Skeletal muscle satellite cell (primary cell): ENCODE data around the gene NEDD9.

Source experiments
- H3K27me3 ChIP-seq: 2 replicates; pipeline ENCODE4 v1.7.0; 2013; ENCODE audit warnings: low read length; ENCODE audit not compliant: control insufficient read depth, insufficient read depth
- H3K36me3 ChIP-seq: 2 replicates; pipeline ENCODE4 v1.7.0; 2013; ENCODE audit warnings: mild to moderate bottlenecking, control low read depth, low read length; ENCODE audit not compliant: insufficient read depth
- H3K4me1 ChIP-seq: 2 replicates; pipeline ENCODE4 v1.7.0; 2013; ENCODE audit warnings: low read length; ENCODE audit not compliant: control insufficient read depth, insufficient read depth
- H3K4me2 ChIP-seq: 2 replicates; pipeline ENCODE4 v1.7.0; 2013; ENCODE audit warnings: mild to moderate bottlenecking, low read length
- H3K4me3 ChIP-seq: 2 replicates; pipeline ENCODE4 v1.7.0; 2013; ENCODE audit warnings: low read length
- H3K9ac ChIP-seq: 2 replicates; pipeline ENCODE4 v1.7.0; 2013; ENCODE audit warnings: mild to moderate bottlenecking, low read depth, low read length, moderate library complexity
- H3K9me3 ChIP-seq: replicated peaks from 2 replicates; pipeline ENCODE4 v1.7.0; 2013; ENCODE audit warnings: mild to moderate bottlenecking, control low read depth, low read length

The NEDD9 gene

GRCh38 chr6:11272491-11273192 lies 40.2 kb upstream of the NEDD9 start:
- H3K9ac ChIP-seq, result no peak overlapping the region
- no peak overlapping the region for H3K4me2 ChIP-seq
- no peaks in the 10 kb centered on the region for H3K36me3 ChIP-seq
- H3K4me3 ChIP-seq, result no peak overlapping the region
- no peaks in the 10 kb centered on the region for H3K9me3 ChIP-seq
- peaks cover 16% of the 10 kb centered on the region for H3K4me1 ChIP-seq
- H3K27me3 ChIP-seq, result no peaks in the 10 kb centered on the region

GRCh38 chr6:11271228-11272020 lies 39.0 kb upstream of the NEDD9 start:
- H3K9me3 ChIP-seq, result no peaks in the 10 kb centered on the region
- H3K36me3 ChIP-seq, result no peaks in the 10 kb centered on the region
- H3K9ac ChIP-seq, result no peak overlapping the region
- no peak overlapping the region for H3K4me3 ChIP-seq
- no peak overlapping the region for H3K4me2 ChIP-seq
- H3K27me3 ChIP-seq, result no peaks in the 10 kb centered on the region
- peaks cover 5% of the 10 kb centered on the region for H3K4me1 ChIP-seq

DNA sequence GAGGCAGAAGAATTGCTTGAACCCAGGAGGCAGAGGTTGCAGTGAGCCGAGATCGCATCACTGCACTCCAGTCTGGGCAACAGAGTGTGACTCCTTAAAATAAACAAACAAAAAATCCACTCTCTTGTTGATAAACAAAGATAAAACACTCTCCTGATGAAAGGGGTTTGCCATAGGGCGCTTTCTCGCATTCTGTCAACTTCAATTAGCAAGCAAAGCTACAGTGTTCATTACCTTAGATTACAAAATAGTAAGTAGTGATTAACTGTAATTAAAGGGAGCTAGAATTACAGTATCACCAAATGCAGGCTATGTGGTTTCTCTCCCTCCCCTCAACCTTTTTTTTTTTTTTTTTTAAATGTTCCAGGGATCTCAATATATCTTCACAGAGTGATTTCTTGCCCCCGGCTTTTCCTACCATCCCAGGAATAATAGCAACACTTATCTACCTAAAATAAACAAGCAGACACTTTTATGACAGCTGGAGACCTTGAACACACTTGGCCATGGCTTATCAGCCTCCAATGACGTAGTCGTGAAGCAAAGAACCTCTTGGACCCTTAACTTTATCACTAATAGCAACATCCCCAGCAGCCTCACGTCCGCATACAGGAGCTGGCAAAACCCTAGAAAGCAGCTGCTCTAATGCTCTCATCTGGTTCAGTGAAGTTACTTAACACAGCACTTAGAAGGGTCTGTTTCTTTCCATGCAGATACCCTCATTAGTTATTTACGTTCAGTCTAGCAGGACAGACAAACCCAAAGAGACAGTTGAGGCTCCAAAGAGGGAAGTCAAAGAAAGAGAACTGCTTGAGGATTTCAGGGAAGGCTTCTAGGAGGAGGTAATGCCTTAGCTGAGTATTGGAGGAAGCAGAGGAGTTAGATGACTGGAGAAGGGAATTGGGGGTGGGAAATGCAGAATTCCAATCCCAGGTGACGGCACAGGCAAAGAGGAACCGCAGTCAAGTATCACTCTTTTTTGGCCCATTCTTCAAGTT lies 37.9 kb upstream of the NEDD9 start:
- no peak overlapping the region for H3K4me3 ChIP-seq

GRCh38 chr6:11268978-11269377 lies 36.5 kb upstream of the NEDD9 start:
- H3K4me2 ChIP-seq, result no peak overlapping the region
- no peaks in the 10 kb centered on the region for H3K9me3 ChIP-seq
- H3K9ac ChIP-seq, result no peak overlapping the region

More for the DNA sequence above, 37.9 kb upstream of the NEDD9 start:
- Histone ChIP-seq H3K9ac (no peak overlapping the region), H3K27me3 (no peaks in the 10 kb centered on the region), H3K4me1 (peaks cover 5% of the 10 kb centered on the region), H3K4me2 (no peak overlapping the region), H3K9me3 (no peaks in the 10 kb centered on the region), H3K36me3 (no peaks in the 10 kb centered on the region)

DNA sequence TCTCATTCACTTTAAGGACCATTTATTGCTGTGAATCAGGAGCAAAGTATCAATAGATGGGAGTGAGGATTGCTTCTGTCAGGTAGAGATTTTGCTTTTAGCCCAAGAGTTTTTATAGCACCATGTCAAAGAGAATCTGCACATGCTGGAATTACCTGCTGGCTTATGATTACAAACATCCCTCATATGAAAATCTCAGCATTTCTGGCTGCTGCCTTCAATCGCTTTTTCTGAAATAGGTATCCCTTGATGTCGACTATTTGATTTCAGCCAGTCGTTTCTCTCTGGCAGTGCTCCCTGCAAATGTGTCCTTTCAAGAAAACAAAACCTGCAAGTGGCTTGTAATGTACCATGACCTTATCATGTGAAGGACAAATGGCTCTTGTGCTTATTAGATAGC lies 34.5 kb upstream of the NEDD9 start:
- Histone ChIP-seq H3K4me2 (no peak overlapping the region), H3K9me3 (no peaks in the 10 kb centered on the region), H3K36me3 (no peaks in the 10 kb centered on the region), H3K9ac (no peak overlapping the region), H3K4me1 (peaks cover 5% of the 10 kb centered on the region), H3K27me3 (no peaks in the 10 kb centered on the region), H3K4me3 (no peak overlapping the region)

More at GRCh38 chr6:11268978-11269377, 36.5 kb upstream of the NEDD9 start:
- Histone ChIP-seq H3K36me3 (no peaks in the 10 kb centered on the region), H3K27me3 (no peaks in the 10 kb centered on the region), H3K4me1 (peaks cover 5% of the 10 kb centered on the region), H3K4me3 (no peak overlapping the region)

DNA sequence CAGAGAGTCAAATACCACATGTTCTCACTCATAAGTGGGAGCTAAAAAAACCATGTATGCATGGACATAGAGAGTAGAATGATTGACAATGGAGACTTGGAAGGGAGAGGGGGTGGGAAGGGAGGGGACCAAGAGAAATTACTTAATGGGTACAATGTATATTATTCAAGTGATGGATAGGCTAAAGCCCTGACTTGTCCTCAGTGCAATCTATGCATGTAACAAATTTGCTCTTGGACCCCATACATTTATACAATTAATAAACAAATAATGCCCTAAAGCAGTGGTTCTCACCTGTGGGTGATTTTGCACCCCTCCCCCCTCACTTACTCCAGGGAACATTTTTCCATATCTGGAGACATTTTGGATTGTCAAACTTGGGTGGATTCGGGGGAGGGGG lies 33.5 kb upstream of the NEDD9 start:
- no peak overlapping the region for H3K9ac ChIP-seq
- peaks cover 5% of the 10 kb centered on the region for H3K4me1 ChIP-seq
- no peaks in the 10 kb centered on the region for H3K9me3 ChIP-seq
- H3K4me3 ChIP-seq, result no peak overlapping the region
- no peaks in the 10 kb centered on the region for H3K27me3 ChIP-seq
- H3K4me2 ChIP-seq, result no peak overlapping the region
- H3K36me3 ChIP-seq, result no peaks in the 10 kb centered on the region

DNA sequence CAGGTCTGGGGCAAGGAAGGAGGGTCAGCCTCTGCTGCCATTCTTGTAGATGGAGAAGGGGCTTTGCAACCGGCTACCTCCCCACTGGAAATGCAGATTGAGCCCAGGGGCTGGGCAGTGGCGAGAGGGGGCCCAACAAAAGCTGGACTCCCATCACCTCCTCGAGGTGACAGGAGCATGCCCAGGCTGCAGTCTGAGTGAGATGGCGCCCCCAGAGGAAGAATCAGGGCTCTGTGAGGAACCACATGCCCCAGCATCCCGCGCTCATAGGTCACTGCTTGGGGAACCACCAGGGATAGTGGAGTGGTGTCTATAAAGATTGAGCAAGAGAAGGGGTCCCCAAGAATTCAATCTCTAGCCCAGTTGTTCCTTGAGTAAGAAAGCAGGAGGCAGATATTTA lies 31.6 kb upstream of the NEDD9 start:
- Histone ChIP-seq H3K4me2 (no peak overlapping the region), H3K27me3 (no peaks in the 10 kb centered on the region), H3K4me1 (peaks cover 5% of the 10 kb centered on the region), H3K36me3 (no peaks in the 10 kb centered on the region), H3K9me3 (no peaks in the 10 kb centered on the region), H3K4me3 (no peak overlapping the region), H3K9ac (no peak overlapping the region)

DNA sequence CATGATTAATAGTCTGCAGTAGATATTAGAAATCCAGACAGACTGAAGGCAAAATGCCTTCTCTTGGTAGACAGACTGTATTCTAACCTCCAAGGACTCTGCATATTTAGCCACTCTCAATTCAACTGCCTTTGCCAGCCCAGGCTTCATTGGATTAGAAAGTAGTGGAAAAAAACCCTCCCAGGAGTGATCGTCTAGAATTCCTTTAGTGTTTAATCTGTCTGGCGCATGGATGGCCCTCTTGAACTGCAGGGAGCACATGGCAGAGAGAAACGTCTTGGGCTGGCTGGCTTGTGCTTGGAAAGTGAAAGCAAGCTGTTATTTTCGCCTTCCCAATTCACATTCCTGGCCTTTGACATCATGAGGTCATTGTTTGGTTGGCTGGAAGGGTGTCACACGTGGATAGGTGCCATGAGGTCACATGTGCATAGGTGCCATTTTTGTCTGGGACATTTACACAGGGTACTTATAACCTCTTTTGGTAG lies 30.9 kb upstream of the NEDD9 start:
- peaks cover 8% of the 10 kb centered on the region for H3K4me1 ChIP-seq
- H3K4me3 ChIP-seq, result no peak overlapping the region
- H3K4me2 ChIP-seq, result peak overlapping the region; percentile 73
- peak overlapping the region; percentile 50 for H3K9ac ChIP-seq
- H3K36me3 ChIP-seq, result no peaks in the 10 kb centered on the region
- no peaks in the 10 kb centered on the region for H3K27me3 ChIP-seq
- no peaks in the 10 kb centered on the region for H3K9me3 ChIP-seq

- no peak overlapping the region for H3K4me2 ChIP-seq
- H3K36me3 ChIP-seq, result no peaks in the 10 kb centered on the region
- no peak overlapping the region for H3K4me3 ChIP-seq
- peaks cover 8% of the 10 kb centered on the region for H3K4me1 ChIP-seq
- H3K9ac ChIP-seq, result no peak overlapping the region
- H3K9me3 ChIP-seq, result no peaks in the 10 kb centered on the region
- no peaks in the 10 kb centered on the region for H3K27me3 ChIP-seq
Observed at GRCh38 chr6:11262242-11262641, 29.8 kb upstream of the NEDD9 start.

DNA sequence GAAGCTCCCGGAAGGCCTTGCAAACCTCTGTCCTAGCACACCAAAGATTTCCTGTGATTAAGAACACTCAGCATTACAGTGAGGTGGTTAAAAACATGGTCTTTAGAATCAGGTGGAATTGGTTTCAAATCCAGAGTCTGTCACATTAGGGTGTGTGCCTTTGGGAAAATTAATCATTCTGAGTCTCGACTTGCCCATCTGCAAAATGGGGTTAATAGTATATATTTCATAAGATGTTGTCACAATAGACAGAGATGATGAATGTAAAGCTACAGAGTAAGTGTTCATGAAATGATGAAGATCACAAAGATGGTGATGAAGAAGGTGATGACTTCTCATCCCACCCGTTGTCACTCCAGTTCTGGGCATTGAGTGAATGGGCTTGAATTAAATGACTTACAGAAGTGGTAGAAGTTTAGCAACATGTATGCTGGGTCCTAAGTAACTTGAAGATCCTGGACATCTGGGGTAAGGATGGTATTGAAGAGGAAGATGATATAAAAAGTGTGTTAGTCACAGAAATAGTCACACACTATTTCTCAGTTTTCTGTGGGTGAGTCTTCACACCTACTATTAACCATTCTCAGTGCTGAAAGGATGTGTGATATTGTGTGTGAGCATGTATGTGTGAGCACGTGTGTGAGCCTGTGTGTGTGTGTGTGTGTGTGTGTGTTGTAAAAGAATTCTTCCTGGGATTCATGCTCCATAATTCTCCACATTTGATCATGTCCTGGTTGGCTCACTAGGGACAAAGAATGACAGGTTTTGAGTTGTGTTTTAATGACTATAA lies 28.0 kb upstream of the NEDD9 start:
- Histone ChIP-seq H3K27me3 (no peaks in the 10 kb centered on the region), H3K4me1 (peaks cover 8% of the 10 kb centered on the region), H3K4me3 (no peak overlapping the region), H3K36me3 (no peaks in the 10 kb centered on the region), H3K9ac (no peak overlapping the region), H3K9me3 (no peaks in the 10 kb centered on the region), H3K4me2 (no peak overlapping the region)
